Activated T-helper 2 cell treated with anti-CD3 and anti-CD28 coated beads, Interferon-gamma antibody, Interleukin-2, Interleukin-4, amounts not matched to agents 10 μg/mL and 5 μg/mL and 100 μg/mL, durations not matched to agents 14 hours and 24 hours and 36 hours (primary cell): ENCODE data around the gene SKOR2. TPM values are rescaled to one million over a fixed set of nuclear protein-coding genes. Genes with fewer than 3 reads are reported as not detected.

ENCODE experiments used
- DNase-seq: peaks from one replicate; pipeline ENCODE4 v3.0.0; 2021; ENCODE audit warnings: low spot score
- H3K27ac Mint-ChIP-seq: one replicate; pipeline ENCODE4 v1.8.0; 2021; ENCODE audit warnings: mixed read lengths
- H3K27me3 Mint-ChIP-seq: one replicate; pipeline ENCODE4 v1.8.0; 2021; ENCODE audit warnings: low read depth, mixed read lengths
- H3K36me3 Mint-ChIP-seq: one replicate; pipeline ENCODE4 v1.8.0; 2021; ENCODE audit warnings: low read depth, mixed read lengths
- H3K4me1 Mint-ChIP-seq: one replicate; pipeline ENCODE4 v1.8.0; 2021; ENCODE audit warnings: low read depth, mixed read lengths
- H3K4me3 Mint-ChIP-seq: one replicate; pipeline ENCODE4 v1.8.0; 2021; ENCODE audit warnings: low read depth, mild to moderate bottlenecking, moderate library complexity, mixed read lengths
- H3K9me3 Mint-ChIP-seq: one replicate; pipeline ENCODE4 v1.8.0; 2021; ENCODE audit warnings: mixed read lengths
- intact Hi-C: fragments of 100-400 bp; cut with micrococcal nuclease; formaldehyde crosslinking; loops from one replicate; pipeline ENCODE4 v1.15.1; 2023
- total RNA-seq: library from RNA; stranded (reverse); gene quantifications from 2 replicates; pipeline ENCODE4 v1.2.3, GENCODE V29; 2022

SKOR2 gene
- not detected in 2 replicates for total RNA-seq

DNA sequence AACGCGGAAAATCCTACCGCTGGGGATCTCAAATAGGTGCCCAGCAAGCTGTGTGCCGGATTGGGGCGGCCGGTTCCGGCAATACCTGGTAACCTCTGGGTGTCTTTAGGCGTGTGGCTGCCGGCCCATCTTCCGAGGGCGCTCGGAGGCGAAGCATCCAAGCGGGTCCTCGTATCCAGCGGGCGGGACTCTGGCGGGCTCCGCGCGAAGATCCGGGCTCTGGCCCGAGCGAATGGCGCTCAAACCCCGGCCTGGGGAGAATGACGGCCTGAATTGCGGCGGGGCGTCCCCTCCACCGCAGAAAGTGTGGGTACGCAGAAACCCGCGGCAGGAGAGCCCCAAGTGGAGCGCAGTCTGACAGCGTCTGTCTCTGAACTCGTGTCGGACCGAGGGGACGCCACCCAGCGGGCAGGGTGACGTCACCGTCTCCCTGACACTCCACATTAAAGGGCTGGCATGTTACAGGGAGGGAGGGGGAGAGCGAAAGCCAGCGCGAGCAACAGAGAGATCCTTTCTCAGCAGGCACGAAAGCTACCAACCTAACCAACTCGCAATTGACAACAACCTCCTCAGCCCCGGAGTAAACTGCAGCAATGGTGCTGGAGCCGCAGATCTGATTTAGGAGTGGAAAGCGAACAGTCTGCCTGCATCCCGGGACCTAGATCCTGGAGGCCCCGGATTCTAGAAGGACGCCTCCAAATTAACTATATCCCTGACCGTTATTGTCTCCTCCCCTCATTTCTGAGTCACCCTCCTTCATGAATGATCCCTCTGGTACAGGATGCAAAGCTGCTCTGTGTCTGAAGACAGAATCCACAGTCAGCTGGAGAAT lies at the start of gene SKOR2:
Gene SKOR2, minus strand, starts transcription at position 372 of the 832 bp plus-strand sequence. CDS start 2,477 bp downstream, outside the sequence.
- peaks cover 69% of the 10 kb centered on the region for H3K27me3 Mint-ChIP-seq
- no peak for DNase-seq
- H3K9me3 Mint-ChIP-seq, result no peaks in the 10 kb centered on the region
- no peaks in the 10 kb centered on the region for H3K4me1 Mint-ChIP-seq
- H3K36me3 Mint-ChIP-seq, result no peaks in the 10 kb centered on the region
- H3K4me3 Mint-ChIP-seq, result no peak within 1 kb of the TSS
- intact Hi-C loops, result no loop called here
- H3K27ac Mint-ChIP-seq, result no peak within 1 kb of the TSS

- DNase-seq, result no peak
- peaks cover 5% of the 10 kb centered on the region for H3K27me3 Mint-ChIP-seq
- intact Hi-C loops, result no loop called here
- no peaks in the 10 kb centered on the region for H3K4me1 Mint-ChIP-seq
- H3K27ac Mint-ChIP-seq, result no peak overlapping the region
- H3K9me3 Mint-ChIP-seq, result no peaks in the 10 kb centered on the region
- H3K36me3 Mint-ChIP-seq, result no peaks in the 10 kb centered on the region
- H3K4me3 Mint-ChIP-seq, result no peak overlapping the region
Observed at GRCh38 chr18:47296462-47296861, 45.0 kb upstream of the SKOR2 start.

GRCh38 chr18:47294801-47295200 lies 43.3 kb upstream of the SKOR2 start:
- H3K27me3 Mint-ChIP-seq, result peaks cover 4% of the 10 kb centered on the region
- no peak overlapping the region for H3K27ac Mint-ChIP-seq
- H3K36me3 Mint-ChIP-seq, result no peaks in the 10 kb centered on the region

DNA sequence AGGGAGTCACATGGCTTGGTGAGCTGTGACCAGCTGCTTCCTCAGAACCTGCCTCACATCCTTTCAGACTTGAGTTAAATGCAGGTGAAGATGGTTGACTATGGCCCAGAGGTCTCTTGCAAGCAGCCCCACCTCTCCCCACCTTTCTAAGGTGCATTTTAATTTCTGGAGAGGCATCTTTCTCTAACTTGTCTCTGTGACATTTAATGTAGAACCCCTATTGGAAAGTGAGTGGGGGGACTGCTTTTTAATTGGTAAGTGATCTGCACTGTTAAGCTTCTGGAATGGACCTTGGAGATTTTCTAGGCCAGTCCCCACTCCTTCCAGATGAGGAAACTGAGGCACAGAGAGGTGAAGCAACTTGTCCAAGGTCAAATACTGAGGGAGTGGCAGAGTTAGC lies 37.3 kb upstream of the SKOR2 start:
- Mint-ChIP-seq H3K27me3 (peaks cover 3% of the 10 kb centered on the region), H3K36me3 (no peaks in the 10 kb centered on the region), H3K4me3 (no peak overlapping the region), H3K9me3 (no peaks in the 10 kb centered on the region), H3K27ac (no peak overlapping the region), H3K4me1 (no peaks in the 10 kb centered on the region)
- intact Hi-C loops, result no loop called here
- no peak for DNase-seq

More at GRCh38 chr18:47294801-47295200, 43.3 kb upstream of the SKOR2 start:
- no peaks in the 10 kb centered on the region for H3K9me3 Mint-ChIP-seq
- intact Hi-C loops, result no loop called here
- no peak for DNase-seq
- H3K4me1 Mint-ChIP-seq, result no peaks in the 10 kb centered on the region
- no peak overlapping the region for H3K4me3 Mint-ChIP-seq

DNA sequence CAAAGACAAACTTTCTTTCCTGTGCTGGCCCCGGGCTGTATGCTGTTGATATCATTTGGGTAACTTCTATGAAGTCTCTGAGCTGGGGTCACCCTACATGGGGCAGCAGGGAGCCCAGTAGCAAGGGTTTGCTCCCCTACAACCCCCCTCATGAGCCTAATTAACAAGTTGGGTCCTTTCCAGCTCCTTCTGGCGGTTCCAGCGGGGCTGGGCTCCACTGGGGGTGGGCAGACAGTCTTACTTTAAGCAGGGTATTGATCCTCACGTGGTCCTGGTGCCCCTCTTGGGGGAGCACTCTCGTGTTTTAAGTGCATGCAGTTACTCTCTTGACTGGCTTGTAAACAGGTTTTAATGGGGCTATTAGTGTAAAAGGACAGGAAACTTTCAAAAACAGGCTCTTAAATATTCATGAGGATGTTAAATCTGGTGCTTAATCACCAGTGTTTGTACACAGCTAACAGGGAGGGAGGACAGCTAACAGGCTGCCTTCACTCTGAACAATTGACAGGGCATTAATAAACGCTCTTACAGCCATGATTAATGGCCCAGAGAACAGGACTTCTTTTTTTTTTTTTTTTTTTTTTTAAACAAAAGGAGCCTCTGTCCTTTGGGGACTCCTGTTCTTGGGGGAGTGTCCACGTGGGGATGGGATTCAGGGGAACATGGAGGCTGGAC lies 36.6 kb upstream of the SKOR2 start:
- peaks cover 3% of the 10 kb centered on the region for H3K27me3 Mint-ChIP-seq
- no peak for DNase-seq
- H3K4me1 Mint-ChIP-seq, result no peaks in the 10 kb centered on the region
- H3K27ac Mint-ChIP-seq, result no peak overlapping the region
- intact Hi-C loops, result no loop called here
- no peaks in the 10 kb centered on the region for H3K9me3 Mint-ChIP-seq
- H3K36me3 Mint-ChIP-seq, result no peaks in the 10 kb centered on the region
- no peak overlapping the region for H3K4me3 Mint-ChIP-seq

GRCh38 chr18:47286776-47287410 lies 35.4 kb upstream of the SKOR2 start:
- intact Hi-C loops, result no loop called here

GRCh38 chr18:47285456-47285855 lies 34.0 kb upstream of the SKOR2 start:
- Mint-ChIP-seq H3K27ac (no peak overlapping the region), H3K27me3 (peaks cover 3% of the 10 kb centered on the region), H3K9me3 (no peaks in the 10 kb centered on the region), H3K36me3 (no peaks in the 10 kb centered on the region), H3K4me1 (no peaks in the 10 kb centered on the region), H3K4me3 (no peak overlapping the region)
- intact Hi-C loops, result no loop called here
- DNase-seq, result no peak

More at GRCh38 chr18:47286776-47287410, 35.4 kb upstream of the SKOR2 start:
- DNase-seq, result no peak
- Mint-ChIP-seq H3K9me3 (no peaks in the 10 kb centered on the region), H3K27ac (no peak overlapping the region), H3K4me3 (no peak overlapping the region), H3K4me1 (no peaks in the 10 kb centered on the region), H3K36me3 (no peaks in the 10 kb centered on the region), H3K27me3 (peaks cover 3% of the 10 kb centered on the region)

- H3K4me3 Mint-ChIP-seq, result no peak overlapping the region
- H3K4me1 Mint-ChIP-seq, result no peaks in the 10 kb centered on the region
- no peak overlapping the region for H3K27ac Mint-ChIP-seq
- H3K36me3 Mint-ChIP-seq, result no peaks in the 10 kb centered on the region
- no peaks in the 10 kb centered on the region for H3K9me3 Mint-ChIP-seq
- no peak for DNase-seq
- intact Hi-C loops, result no loop called here
- peaks cover 3% of the 10 kb centered on the region for H3K27me3 Mint-ChIP-seq
Observed at GRCh38 chr18:47284721-47285395, 33.4 kb upstream of the SKOR2 start.

- intact Hi-C loops, result no loop called here
- DNase-seq, result no peak
- no peaks in the 10 kb centered on the region for H3K9me3 Mint-ChIP-seq
- H3K27ac Mint-ChIP-seq, result no peak overlapping the region
- no peaks in the 10 kb centered on the region for H3K36me3 Mint-ChIP-seq
- H3K4me1 Mint-ChIP-seq, result no peaks in the 10 kb centered on the region
- peaks cover 2% of the 10 kb centered on the region for H3K27me3 Mint-ChIP-seq
- no peak overlapping the region for H3K4me3 Mint-ChIP-seq
Observed at GRCh38 chr18:47283476-47283875, 32.0 kb upstream of the SKOR2 start.

DNA sequence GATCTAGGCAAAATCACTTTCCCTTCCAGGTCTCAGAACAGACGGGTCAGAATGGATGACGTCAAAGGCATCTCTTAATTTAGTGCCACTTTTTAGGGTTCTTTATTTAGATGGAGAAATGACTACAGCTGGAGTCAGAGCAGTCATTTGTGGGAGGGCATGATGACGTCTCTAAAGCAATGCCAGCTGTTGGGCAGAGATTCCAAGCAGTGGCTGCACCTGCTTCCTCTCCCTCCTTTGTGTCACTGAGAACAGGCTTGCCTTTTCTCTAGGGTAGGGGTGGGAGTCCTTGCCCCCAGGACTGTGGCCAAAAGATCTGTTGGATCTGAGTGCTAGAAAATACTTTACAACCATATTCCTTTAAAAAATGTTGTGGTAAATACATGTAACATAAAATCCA lies 28.7 kb upstream of the SKOR2 start:
- Mint-ChIP-seq H3K36me3 (no peaks in the 10 kb centered on the region), H3K27ac (no peak overlapping the region), H3K27me3 (peaks cover 6% of the 10 kb centered on the region), H3K9me3 (no peaks in the 10 kb centered on the region), H3K4me1 (no peaks in the 10 kb centered on the region), H3K4me3 (no peak overlapping the region)
- no peak for DNase-seq
- intact Hi-C loops, result no loop called here

DNA sequence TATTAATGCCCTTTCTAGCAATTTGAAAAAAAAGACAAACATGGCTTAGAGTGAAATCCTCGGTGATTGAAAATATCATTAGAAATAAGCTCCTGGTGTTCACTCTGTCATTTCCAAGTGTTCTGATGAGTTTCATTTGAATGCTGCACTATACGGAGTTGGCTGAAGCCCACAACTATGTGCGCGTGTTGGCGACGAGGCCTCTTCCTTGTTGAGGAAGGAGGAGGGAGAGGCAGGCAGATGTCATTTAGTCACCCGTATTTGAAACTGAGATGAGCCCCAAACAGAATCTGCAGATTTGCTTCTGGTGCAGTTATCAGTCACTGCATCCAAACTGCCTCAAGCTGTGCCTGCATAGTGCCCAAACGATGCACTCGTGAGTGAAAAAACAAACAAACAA lies 23.5 kb upstream of the SKOR2 start:
- H3K27me3 Mint-ChIP-seq, result peaks cover 12% of the 10 kb centered on the region
- no peaks in the 10 kb centered on the region for H3K9me3 Mint-ChIP-seq
- H3K4me1 Mint-ChIP-seq, result no peaks in the 10 kb centered on the region
- intact Hi-C loops, result no loop called here
- H3K4me3 Mint-ChIP-seq, result no peak overlapping the region
- H3K27ac Mint-ChIP-seq, result no peak overlapping the region
- no peaks in the 10 kb centered on the region for H3K36me3 Mint-ChIP-seq
- no peak for DNase-seq

- Mint-ChIP-seq H3K36me3 (no peaks in the 10 kb centered on the region), H3K27ac (no peak overlapping the region), H3K4me1 (no peaks in the 10 kb centered on the region), H3K9me3 (no peaks in the 10 kb centered on the region), H3K4me3 (no peak overlapping the region), H3K27me3 (peaks cover 47% of the 10 kb centered on the region)
- DNase-seq, result no peak
- intact Hi-C loops, result no loop called here
Observed at GRCh38 chr18:47265197-47265596, 13.7 kb upstream of the SKOR2 start.
